Measurements from ENCODE around the gene UBXN1.

UBXN1 gene

DNA sequence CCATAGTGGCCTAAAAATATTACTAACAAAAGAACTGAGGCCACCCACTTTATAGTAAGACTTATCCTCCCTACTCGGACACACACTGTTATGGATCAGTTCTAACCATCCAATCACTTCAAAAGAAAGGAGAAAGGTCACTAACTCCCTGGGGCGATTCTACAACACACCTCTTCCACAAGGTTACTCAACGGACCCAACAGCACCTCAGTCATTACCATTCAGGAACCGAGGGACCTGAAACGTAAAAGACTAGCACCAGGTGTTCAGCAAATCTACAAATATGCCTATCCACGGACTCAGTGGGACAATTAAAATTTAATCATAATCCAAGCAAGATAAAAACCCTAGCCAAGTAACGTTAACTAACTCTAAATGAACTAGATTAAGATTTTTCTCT lies 46.8 kb upstream of the UBXN1 start:
- FAIRE-seq (no peak), DNase-seq (ENCODE audit: insufficient read length, low spot score) (no peak)
- TF ChIP-seq, protein P1, sequence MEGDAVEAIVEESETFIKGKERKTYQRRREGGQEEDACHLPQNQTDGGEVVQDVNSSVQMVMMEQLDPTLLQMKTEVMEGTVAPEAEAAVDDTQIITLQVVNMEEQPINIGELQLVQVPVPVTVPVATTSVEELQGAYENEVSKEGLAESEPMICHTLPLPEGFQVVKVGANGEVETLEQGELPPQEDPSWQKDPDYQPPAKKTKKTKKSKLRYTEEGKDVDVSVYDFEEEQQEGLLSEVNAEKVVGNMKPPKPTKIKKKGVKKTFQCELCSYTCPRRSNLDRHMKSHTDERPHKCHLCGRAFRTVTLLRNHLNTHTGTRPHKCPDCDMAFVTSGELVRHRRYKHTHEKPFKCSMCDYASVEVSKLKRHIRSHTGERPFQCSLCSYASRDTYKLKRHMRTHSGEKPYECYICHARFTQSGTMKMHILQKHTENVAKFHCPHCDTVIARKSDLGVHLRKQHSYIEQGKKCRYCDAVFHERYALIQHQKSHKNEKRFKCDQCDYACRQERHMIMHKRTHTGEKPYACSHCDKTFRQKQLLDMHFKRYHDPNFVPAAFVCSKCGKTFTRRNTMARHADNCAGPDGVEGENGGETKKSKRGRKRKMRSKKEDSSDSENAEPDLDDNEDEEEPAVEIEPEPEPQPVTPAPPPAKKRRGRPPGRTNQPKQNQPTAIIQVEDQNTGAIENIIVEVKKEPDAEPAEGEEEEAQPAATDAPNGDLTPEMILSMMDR (IDR thresholded peaks at IDR 0.05; ENCODE audit: insufficient read depth, missing control alignments): no peak

DNA sequence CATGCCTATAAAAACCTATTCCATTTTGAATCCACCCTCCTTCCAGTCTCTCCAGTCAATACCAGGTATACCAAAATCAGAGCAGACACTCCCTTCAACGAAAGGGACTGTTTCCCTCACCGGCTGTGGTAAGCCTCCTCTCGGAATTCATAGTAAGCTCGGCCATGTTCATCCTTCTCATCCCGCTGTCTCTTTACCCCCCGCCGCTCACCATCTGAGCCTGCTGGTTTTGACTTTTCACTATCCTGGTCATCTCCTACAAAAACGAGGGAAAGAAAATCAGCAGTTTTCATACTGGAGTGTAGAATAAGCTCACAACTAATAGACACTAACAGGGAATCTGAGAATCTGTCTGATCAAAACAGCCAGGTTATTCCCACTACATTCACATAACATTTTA lies 45.3 kb upstream of the UBXN1 start:
- TF ChIP-seq, protein P1 (IDR thresholded peaks at IDR 0.05; ENCODE audit: insufficient read depth, missing control alignments): no peak
- FAIRE-seq (no peak), DNase-seq (ENCODE audit: insufficient read length, low spot score) (no peak)

DNA sequence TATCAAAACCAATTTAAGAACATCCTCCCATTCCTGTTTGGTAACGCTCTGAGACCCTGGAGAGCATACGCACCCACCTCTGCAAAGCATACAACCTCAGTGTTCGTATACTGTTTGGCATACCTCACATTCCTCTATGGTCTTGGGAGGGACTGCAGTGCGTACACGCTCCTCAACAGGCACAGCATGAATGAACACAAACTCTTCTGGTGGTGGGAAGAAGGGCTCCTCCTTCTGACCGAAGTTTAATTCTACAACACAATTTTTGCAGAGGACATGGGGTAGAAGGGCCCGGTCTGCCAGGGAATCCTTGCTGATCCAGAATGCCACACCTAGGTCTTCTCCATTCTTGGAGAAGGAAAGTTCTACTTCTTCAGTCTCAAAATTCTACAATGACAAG lies 43.1 kb upstream of the UBXN1 start:
- DNase-seq (ENCODE audit: insufficient read length, low spot score) (no peak), FAIRE-seq (no peak)
- TF ChIP-seq, protein P1 (IDR thresholded peaks at IDR 0.05; ENCODE audit: insufficient read depth, missing control alignments): peak; percentile 14

DNA sequence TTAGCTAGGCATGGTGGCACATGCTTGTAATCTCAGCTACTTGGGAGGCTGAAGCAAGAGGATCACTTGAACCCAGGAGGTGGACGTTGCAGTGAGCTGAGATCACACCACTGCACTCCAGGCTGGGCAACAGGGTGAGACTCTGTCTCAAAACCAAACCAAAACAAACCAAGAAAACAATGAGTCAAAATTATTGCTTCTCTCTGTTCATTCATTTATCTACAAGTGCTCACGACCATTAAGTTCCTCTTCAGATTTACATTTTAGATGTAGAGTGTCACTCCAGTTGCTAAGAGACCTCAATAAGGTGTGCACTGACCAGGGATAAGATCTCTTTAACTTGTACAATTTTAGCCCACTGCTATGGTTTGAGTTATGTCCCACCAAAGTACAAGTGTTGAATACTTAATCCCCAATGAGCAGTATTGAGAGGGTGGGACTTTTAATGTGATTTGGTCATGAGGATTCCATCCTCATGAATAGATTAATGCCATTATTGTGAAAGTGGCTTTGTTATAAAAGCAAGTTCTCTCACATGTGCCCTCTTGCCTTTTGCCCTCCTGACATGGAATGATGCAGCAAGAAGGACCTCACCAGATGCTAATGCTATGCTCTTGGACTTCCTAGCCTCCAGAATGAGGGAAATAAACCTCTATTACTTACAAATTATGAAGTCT lies 40.6 kb upstream of the UBXN1 start:
- DNase-seq (ENCODE audit: insufficient read length, low spot score) (no peak), FAIRE-seq (no peak)
- TF ChIP-seq, protein P1 (IDR thresholded peaks at IDR 0.05; ENCODE audit: insufficient read depth, missing control alignments): no peak

DNA sequence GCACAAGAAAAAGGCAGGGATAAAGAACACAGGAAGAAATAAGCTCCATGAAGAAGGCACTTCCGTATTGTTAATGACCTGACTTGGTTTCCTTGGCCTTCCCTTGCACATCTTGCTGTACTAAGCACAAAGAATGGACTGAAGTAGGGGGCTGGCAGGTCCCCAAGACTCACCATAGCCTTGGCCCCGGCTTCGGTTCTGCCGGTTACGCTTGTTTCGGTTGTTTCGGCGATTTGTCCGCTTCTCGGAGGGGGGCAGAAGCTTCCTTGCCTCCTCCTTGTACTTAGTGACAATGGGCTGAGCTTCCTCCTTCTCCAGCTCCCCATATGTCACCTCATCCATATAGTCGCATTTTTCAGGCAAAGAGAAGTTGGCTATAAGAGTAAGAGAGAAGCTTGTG lies 37.9 kb upstream of the UBXN1 start:
- FAIRE-seq (no peak), DNase-seq (ENCODE audit: insufficient read length, low spot score) (no peak)
- TF ChIP-seq, protein P1 (IDR thresholded peaks at IDR 0.05; ENCODE audit: insufficient read depth, missing control alignments): no peak

DNA sequence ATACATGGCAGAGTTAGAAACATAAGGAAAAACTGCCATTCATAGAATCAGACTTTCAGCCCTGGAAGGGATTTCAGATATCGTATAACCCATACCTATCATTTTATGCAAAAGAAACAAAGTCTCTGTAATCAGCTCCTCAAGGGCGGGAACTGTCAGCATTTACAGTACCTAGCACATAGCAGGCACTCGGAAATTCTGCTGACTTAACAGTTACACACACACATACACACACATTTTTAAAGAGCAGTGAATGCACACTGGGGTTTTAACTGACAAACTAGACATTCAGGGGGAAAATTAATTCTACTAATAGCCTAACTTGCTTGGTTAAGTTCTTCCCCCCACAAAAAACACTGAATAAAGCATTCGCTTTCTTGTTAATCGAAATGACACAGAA lies 37.3 kb upstream of the UBXN1 start:
- TF ChIP-seq, protein P1 (IDR thresholded peaks at IDR 0.05; ENCODE audit: insufficient read depth, missing control alignments): no peak
- no peak for DNase-seq (ENCODE audit: insufficient read length, low spot score)
- FAIRE-seq: no peak
